HG03280 (cell line): ENCODE data around the gene INVS.
"Not testable (repeated sequence)": the region's sequence is repeated elsewhere in the genome, so short reads cannot be mapped to it uniquely, and the experiment has no call there.

Experiments
- ATAC-seq: cut with Tn5 transposase; IDR thresholded peaks from one replicate; pipeline ENCODE4 v1.9.1; 2021; ENCODE audit warnings: mild to moderate bottlenecking, moderate library complexity; ENCODE audit not compliant: unreplicated experiment

The INVS gene

GRCh38 chr9:100098887-100099721 is at the start of gene INVS, which contains the start of gene ERP44:
Gene INVS (plus strand): TSS chr9:100099243. CDS start chr9:100104522, 5,279 bp downstream.
Gene ERP44 (minus strand): TSS chr9:100099000. CDS start chr9:100098840, 160 bp downstream.
- peak; percentile 98 for ATAC-seq

DNA sequence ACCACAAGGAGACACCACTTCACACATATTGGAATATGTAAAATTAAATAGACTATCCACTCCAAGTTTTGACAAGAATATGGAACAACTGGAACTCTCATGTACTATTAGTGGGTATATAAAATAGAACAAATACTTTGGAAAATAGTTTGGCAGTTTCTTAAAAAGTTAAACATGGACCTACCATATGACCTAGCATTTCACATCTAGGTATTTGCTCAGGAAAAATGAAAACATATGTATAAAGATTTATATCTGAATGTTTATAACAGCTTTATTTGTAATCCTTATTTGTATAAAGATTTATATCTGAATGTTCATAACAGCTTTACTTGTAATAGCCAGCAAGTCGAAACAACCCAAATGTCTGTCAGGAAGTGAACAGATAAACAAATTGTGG is 49.5 kb upstream of the INVS start:
- ATAC-seq = no peak

- ATAC-seq = no peak
These were observed 46.7 kb upstream of the INVS start for GRCh38 chr9:100052375-100052774.

- no peak for ATAC-seq
These were observed 42.5 kb upstream of the INVS start for GRCh38 chr9:100056561-100056960.

- no peak for ATAC-seq
These were observed 41.4 kb upstream of the INVS start for GRCh38 chr9:100057624-100058023.

DNA sequence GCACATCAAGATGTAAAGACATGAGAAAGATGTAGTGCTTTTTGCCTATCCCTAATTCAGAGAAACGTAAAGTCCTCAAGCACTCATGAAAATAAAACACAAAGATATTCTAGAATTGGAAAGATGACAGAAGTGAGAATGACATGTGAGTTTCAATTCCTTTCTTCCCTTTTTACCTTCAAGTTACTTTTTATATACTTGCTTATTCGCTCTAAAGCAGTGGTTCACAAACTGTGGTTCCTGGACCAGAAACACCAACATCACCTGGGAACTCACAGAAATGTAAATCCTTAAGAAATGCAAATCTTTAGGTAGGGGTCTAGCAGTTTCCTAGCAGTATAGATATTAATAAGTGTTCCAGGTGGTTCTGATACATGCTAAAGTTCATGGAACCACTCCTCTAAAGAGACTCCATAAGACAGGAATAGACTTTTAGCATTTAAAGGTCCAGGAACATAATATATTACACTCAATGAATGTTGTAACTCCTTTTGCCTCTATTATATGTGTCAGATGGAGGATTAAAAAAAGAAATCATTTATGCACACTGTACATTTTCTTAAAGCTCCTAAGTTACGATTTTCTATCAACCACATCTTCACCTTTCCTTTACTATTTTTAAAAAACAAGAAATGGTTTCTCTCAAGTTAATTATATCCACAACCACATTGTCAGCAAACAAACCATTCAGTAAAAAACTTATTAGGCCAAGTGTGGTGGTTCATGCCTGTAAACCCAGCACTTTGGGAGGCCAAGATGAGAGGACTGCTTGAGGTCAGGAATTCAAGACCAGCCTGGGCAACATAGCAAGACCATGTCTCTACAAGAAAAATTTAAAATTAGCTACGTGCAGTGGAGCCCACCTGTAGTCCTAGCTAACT is 40.1 kb upstream of the INVS start:
- ATAC-seq = peak; percentile 77

DNA sequence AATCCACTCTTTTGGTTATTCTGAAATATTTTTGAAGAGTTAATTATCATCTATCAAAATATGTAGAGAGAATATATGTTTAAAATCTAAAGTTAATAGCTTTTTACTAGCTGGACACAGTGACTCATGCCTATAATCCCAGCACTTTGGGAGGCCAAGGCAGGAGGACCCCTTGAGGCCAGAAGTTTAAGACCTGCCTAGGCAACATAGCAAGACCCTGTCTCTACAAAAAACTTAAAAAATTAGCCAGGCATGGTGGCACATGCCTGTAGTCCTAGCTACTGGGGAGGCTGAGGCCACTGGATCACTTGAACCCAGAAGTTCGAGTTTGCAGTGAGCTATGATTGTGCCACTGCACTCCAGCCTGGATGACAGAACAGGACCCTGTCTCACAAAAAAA is 36.4 kb upstream of the INVS start:
- not testable (repeated sequence) for ATAC-seq

DNA sequence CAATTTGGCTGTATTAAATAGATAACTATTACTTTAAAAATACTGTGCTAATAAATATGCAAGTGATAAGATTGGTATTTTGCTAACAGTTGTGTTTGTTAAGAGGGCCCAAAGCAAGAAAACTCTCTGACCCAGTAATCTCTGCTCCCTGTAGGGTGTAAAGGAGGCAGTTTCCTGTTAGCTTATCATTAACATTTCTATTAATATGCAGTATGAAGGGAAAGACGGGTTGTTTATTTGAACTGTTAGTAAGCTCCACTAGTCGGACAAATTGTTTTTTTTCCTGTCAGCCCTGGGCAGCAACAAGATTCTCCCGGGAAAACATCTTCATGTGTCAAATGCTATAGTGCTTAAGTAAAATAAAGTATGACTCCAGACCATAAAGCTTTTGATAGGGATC is 35.9 kb upstream of the INVS start:
- ATAC-seq = no peak

DNA sequence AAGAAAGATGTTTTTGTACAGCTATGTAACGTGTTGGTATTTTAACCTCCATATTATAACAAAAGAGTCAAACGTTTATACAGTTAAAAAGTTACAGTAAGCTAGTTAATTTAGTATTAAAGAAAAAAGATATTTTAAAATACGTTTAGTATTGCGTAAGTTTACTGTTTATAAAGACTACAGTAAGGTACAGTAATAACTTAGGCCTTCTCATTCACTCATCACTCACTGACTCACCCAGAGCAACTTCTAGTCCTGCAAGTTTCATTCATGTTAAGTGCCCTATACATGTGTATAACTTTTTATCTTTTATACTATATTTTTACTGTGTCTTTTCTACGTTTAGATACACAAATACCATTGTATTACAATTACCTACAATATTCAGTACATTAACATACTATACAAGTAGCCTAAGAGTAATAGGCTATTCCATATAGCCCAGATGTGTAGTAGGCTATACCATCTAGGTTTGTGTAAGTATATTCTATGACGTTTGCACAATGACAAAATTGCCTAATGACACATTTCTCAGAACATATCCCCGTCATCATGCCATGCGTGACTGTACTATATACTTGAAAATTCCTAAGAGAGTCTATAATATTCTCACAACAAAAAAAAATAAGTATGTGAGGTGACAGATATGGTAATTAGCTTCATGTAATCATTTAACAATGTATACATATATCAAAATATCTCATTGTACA is 34.0 kb upstream of the INVS start:
- ATAC-seq = no peak

GRCh38 chr9:100066539-100066938 is 32.5 kb upstream of the INVS start:
- no peak for ATAC-seq

GRCh38 chr9:100067990-100068389 is 31.1 kb upstream of the INVS start:
- not testable (repeated sequence) for ATAC-seq

DNA sequence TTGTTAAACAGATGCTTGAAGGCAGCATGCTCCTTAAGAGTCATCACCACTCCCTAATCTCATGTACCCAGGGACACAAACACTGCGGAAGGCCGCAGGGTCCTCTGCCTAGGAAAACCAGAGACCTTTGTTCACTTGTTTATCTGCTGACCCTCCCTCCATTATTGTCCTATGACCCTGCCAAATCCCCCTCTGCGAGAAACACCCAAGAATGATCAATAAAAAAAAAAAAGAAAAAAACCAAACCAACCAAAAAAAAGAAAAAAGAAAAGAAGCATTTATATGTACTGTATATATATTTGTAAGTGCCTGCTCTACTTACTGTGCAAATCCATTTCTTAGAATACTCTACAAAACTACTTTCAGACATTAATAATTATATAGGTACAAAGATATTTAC is 30.0 kb upstream of the INVS start:
- not testable (repeated sequence) for ATAC-seq

DNA sequence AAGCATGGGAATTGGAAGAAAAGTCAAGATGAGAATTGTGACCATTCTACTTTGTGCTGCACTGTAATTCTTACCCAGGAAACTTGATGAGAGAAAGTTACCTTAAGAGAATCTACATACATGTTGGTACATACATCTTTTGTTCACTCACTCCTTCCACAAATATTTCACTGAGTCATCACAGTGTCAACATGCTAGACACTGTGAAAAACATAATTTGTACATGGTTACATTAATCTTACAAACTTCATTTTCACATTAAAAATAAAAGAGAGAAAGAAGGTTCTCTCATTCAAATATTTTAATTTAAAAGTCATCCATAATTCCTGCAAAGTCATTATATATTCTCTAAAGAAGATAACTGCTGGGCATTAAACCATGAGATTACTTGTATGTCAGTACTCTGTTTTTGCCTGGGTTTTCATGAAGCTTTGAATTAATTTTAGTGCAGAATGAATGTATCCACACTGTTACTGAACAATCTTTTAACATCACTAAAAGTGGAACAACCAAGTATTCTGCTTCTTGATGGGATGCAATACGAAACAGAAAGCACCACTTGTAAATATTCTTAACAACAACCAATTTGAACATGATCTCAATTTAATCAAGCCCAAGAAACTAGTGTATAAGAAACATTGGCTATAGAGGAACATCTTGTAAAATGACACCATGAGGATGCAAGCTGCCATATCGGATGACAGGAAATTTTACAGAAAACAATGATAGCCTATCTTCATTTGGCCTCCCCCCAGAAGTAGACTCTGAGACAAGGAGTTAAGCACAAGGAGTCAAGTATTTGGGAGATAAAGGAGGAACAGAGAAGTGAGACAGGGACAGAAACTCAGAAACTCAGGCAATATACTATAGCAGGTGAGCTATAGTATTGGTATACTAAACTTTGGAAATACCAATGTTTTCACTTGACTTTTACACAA is 28.7 kb upstream of the INVS start:
- ATAC-seq = no peak

DNA sequence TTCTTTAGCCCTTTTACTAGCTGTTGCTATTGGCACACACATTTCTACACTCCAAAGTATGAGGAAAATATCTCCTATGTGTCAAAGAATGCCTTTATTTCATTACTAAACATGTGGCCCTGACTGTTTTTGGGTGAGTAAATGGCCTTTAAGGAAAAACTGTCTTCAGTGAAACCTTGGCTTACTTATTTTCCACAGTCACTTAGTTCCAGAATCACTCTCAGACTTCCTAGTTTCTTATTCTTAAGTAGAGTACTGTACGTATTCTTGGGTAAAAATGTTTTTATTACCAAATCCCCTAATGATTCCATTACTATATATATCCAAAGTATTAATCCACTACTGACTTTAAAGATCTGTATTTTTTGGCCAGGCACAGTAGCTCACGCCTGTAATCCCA is 27.8 kb upstream of the INVS start:
- ATAC-seq = no peak

DNA sequence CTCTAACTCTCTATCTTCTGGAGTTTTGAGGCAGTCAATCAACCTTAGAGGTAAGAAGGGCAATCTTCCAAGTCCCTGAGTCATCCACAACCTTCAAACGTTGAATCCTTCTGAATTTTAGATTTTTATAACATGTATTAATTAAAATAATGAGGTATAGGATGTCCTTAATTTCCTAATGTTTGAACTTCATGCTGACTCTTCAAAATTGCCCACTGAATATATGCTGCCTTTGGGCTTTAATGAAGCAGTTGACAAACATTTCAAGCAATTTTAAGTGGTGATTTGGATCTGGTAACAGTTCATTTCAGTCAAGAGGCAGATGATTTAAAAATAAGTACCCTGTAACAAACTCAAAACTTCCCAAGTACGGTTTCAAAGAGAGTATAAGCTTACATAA is 26.2 kb upstream of the INVS start:
- no peak for ATAC-seq

DNA sequence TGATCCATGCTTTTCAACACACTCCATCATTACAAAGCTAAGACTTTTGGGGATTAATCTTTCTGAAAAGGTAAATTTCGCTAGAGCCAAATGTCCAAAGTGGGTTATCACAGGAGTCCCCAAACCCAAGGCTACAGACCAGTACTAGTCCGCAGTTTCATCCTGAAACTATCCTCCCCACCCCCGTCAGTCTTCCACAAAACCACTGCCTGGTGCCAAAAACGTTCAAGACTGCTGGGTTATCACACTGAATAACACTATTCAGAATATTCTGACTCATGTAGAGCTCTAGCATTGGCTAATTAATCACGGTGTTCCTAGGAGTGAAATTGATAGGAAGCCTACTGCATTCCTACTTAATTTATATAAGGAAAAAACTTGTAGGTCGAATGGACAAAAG is 24.9 kb upstream of the INVS start:
- ATAC-seq = no peak

GRCh38 chr9:100074989-100075388 is 24.1 kb upstream of the INVS start:
- ATAC-seq = no peak

GRCh38 chr9:100076256-100076655 is 22.8 kb upstream of the INVS start:
- not testable (repeated sequence) for ATAC-seq

DNA sequence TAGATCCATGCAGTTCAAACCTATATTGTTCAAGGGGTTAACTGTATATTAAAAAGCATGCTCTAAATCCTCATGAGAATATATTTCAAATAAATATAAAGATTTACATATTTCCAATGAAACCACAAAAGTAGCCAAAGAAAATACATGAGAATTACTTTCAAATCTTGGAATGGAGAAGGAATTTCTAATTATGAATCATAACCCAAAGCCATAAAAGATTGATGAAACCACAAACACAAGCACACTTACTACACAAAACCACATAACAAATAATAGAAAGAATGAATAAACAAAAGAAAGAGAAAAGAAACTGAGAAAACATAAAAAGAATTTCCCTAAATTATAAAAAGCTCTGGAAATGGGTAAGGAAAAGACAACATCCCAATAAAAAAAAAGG is 16.3 kb upstream of the INVS start:
- ATAC-seq = no peak
